H9 (cell line): ENCODE results near the gene CYCS. TPM values are rescaled to one million over a fixed set of nuclear protein-coding genes. Genes with fewer than 3 reads are reported as not detected.

ENCODE experiments used
- DNase-seq: peaks from one replicate; pipeline ENCODE4 v3.0.0-alpha.2; 2017
- H2AFZ ChIP-seq: one replicate; pipeline ENCODE4 v1.6.1; 2013; ENCODE audit warnings: mild to moderate bottlenecking, low read length, control low read depth, moderate library complexity
- H2AK5ac ChIP-seq: 2 replicates; pipeline ENCODE4 v1.6.1; 2013; ENCODE audit warnings: low read length, control low read depth, mixed read lengths; ENCODE audit not compliant: insufficient read length
- H2BK120ac ChIP-seq: one replicate; pipeline ENCODE4 v1.6.1; 2013; ENCODE audit warnings: low read depth, mild to moderate bottlenecking, low read length, control low read depth, inconsistent platforms; ENCODE audit not compliant: poor library complexity, severe bottlenecking
- H2BK12ac ChIP-seq: 2 replicates; pipeline ENCODE4 v1.6.1; 2013; ENCODE audit warnings: low read length, control low read depth, mixed read lengths, low read depth; ENCODE audit not compliant: insufficient read length
- H2BK15ac ChIP-seq: 2 replicates; pipeline ENCODE4 v1.6.1; 2013; ENCODE audit warnings: low read depth, low read length, control low read depth
- H2BK20ac ChIP-seq: one replicate; pipeline ENCODE4 v1.6.1; 2013; ENCODE audit warnings: low read depth, mild to moderate bottlenecking, low read length, control low read depth, inconsistent platforms; ENCODE audit not compliant: poor library complexity, severe bottlenecking
- H2BK5ac ChIP-seq: 2 replicates; pipeline ENCODE4 v1.6.1; 2013; ENCODE audit warnings: low read length, control low read depth, mixed read lengths; ENCODE audit not compliant: insufficient read length
- H3K14ac ChIP-seq: 2 replicates; pipeline ENCODE4 v1.6.1; 2013; ENCODE audit warnings: low read length, control low read depth; ENCODE audit not compliant: insufficient read depth
- H3K18ac ChIP-seq: 2 replicates; pipeline ENCODE4 v1.6.1; 2013; ENCODE audit warnings: low read depth, mild to moderate bottlenecking, mixed read lengths, low read length, control low read depth; ENCODE audit not compliant: insufficient read length
- H3K23ac ChIP-seq: 2 replicates; pipeline ENCODE4 v1.6.1; 2013; ENCODE audit warnings: low read length, control low read depth, mixed read lengths, low read depth; ENCODE audit not compliant: insufficient read length
- H3K23me2 ChIP-seq: 2 replicates; pipeline ENCODE4 v1.6.1; 2013; ENCODE audit warnings: low read depth, mild to moderate bottlenecking, mixed read lengths, low read length, control low read depth; ENCODE audit not compliant: insufficient read length, poor library complexity, severe bottlenecking
- H3K27ac ChIP-seq: 2 replicates; pipeline ENCODE4 v1.5.1; 2013; ENCODE audit warnings: low read length, control low read depth, mixed read lengths, low read depth; ENCODE audit not compliant: insufficient read length
- H3K27me3 ChIP-seq: 2 replicates; pipeline ENCODE4 v1.6.1; 2013; ENCODE audit warnings: low read length, control low read depth, inconsistent platforms; ENCODE audit not compliant: insufficient read depth
- H3K4ac ChIP-seq: 2 replicates; pipeline ENCODE4 v1.6.1; 2013; ENCODE audit warnings: low read depth, mild to moderate bottlenecking, control low read depth, inconsistent platforms, low read length, moderate library complexity
- H3K4me1 ChIP-seq: 2 replicates; pipeline ENCODE4 v1.6.1; 2013; ENCODE audit warnings: low read length, control low read depth, inconsistent platforms; ENCODE audit not compliant: insufficient read depth
- H3K4me2 ChIP-seq: 2 replicates; pipeline ENCODE4 v1.6.1; 2013; ENCODE audit warnings: low read length, control low read depth, mixed read lengths; ENCODE audit not compliant: insufficient read length, insufficient read depth
- H3K56ac ChIP-seq: 2 replicates; pipeline ENCODE4 v1.6.1; 2013; ENCODE audit warnings: low read depth, mild to moderate bottlenecking, mixed read lengths, low read length, control low read depth; ENCODE audit not compliant: insufficient read length
- H3K79me1 ChIP-seq: 2 replicates; pipeline ENCODE4 v1.6.1; 2013; ENCODE audit warnings: low read depth, mild to moderate bottlenecking, moderate library complexity, low read length, control low read depth, inconsistent platforms; ENCODE audit not compliant: insufficient read depth, poor library complexity, severe bottlenecking
- H3K79me2 ChIP-seq: 2 replicates; pipeline ENCODE4 v1.6.1; 2013; ENCODE audit warnings: low read length, control low read depth, inconsistent platforms; ENCODE audit not compliant: insufficient read depth
- H3K9ac ChIP-seq: 2 replicates; pipeline ENCODE4 v1.6.1; 2013; ENCODE audit warnings: low read length, control low read depth, mixed read lengths; ENCODE audit not compliant: insufficient read length; ENCODE audit errors: extremely low read depth
- H3K9me3 ChIP-seq: one replicate; pipeline ENCODE4 v1.6.1; 2013; ENCODE audit warnings: low read depth, low read length, inconsistent platforms; ENCODE audit not compliant: control insufficient read depth
- H3T11ph ChIP-seq: one replicate; pipeline ENCODE4 v1.6.1; 2013; ENCODE audit warnings: mild to moderate bottlenecking, low read length, control low read depth, inconsistent platforms
- H4K20me1 ChIP-seq: one replicate; pipeline ENCODE4 v1.6.1; 2013; ENCODE audit not compliant: control insufficient read depth, insufficient read length, insufficient read depth
- H4K5ac ChIP-seq: 2 replicates; pipeline ENCODE4 v1.6.1; 2013; ENCODE audit warnings: low read depth, mild to moderate bottlenecking, mixed read lengths, low read length, control low read depth; ENCODE audit not compliant: insufficient read length
- H4K8ac ChIP-seq: replicated peaks from 2 replicates; pipeline ENCODE4 v1.6.1; 2013; ENCODE audit warnings: low read length, control low read depth, mixed read lengths, low read depth; ENCODE audit not compliant: insufficient read length
- H4K91ac ChIP-seq: 2 replicates; pipeline ENCODE4 v1.6.1; 2013; ENCODE audit warnings: low read depth, mild to moderate bottlenecking, moderate library complexity, mixed read lengths, low read length, control low read depth; ENCODE audit not compliant: insufficient read length
- H3K27ac Mint-ChIP-seq, 3 experiments: 2 replicates in 2 of 3; 3 replicates in 1 of 3; pipeline ENCODE4 v1.8.0; 2020 to 2021; ENCODE audit warnings: mixed read lengths in 3 of 3, mild to moderate bottlenecking in 1 of 3, moderate library complexity in 1 of 3
- H3K27me3 Mint-ChIP-seq: 2 replicates; pipeline ENCODE4 v1.8.0; 2021; ENCODE audit warnings: low read depth, mild to moderate bottlenecking, moderate library complexity, mixed read lengths
- H3K36me3 Mint-ChIP-seq, 3 experiments: 2 replicates in 2 of 3; 3 replicates in 1 of 3; pipeline ENCODE4 v1.8.0; 2020 to 2021; ENCODE audit warnings: low read depth in 3 of 3, mixed read lengths in 3 of 3; ENCODE audit not compliant: insufficient read depth in 1 of 3
- H3K4me1 Mint-ChIP-seq, 2 experiments: 2 replicates each; pipeline ENCODE4 v1.8.0; 2020; ENCODE audit warnings: mixed read lengths in 2 of 2
- H3K4me3 Mint-ChIP-seq, 2 experiments: 2 replicates in 1 of 2; 3 replicates in 1 of 2; pipeline ENCODE4 v1.8.0; 2020 to 2021; ENCODE audit warnings: mild to moderate bottlenecking in 2 of 2, mixed read lengths in 2 of 2, moderate library complexity in 1 of 2
- H3K9me3 Mint-ChIP-seq, 2 experiments: 2 replicates in 1 of 2; 3 replicates in 1 of 2; pipeline ENCODE4 v1.8.0; 2020; ENCODE audit warnings: mild to moderate bottlenecking in 2 of 2, mixed read lengths in 2 of 2, moderate library complexity in 1 of 2
- CTCF ChIP-seq: fragments of 200-600 bp; sonication (generic); conservative IDR thresholded peaks from 3 replicates; pipeline ENCODE4 v1.8.0; 2021; ENCODE audit warnings: antibody characterized with exemption, mild to moderate bottlenecking
- WGBS: extraction: QIAGEN DNeasy Blood & Tissue Kit; methylation state at CpG from one replicate; pipeline ENCODE4 v1.1.7; 2013; ENCODE audit warnings: missing lambda C conversion rate, low lambda C conversion rate, mixed read lengths; ENCODE audit not compliant: insufficient read length; ENCODE audit errors: extremely low coverage; 5-methylcytosine and 5-hydroxymethylcytosine counted together
- total RNA-seq: library from RNA; stranded (reverse); gene quantifications from 2 replicates; pipeline ENCODE4 v1.2.1, GENCODE V29; 2021

CYCS gene
- total RNA-seq, 1 experiment from 2014 or later, result 209 TPM

GRCh38 chr7:25132430-25132829 lies 7.4 kb upstream of the CYCS start:
- Histone ChIP-seq H2BK12ac (no peak overlapping the region), H3K27ac (no peak overlapping the region), H4K20me1 (no peaks in the 10 kb centered on the region), H2BK15ac (no peak overlapping the region), H3T11ph (no peak overlapping the region), H3K18ac (no peak overlapping the region), H3K23ac (no peak overlapping the region), H2BK20ac (no peak overlapping the region), H3K4me1 (no peaks in the 10 kb centered on the region), H2BK5ac (no peak overlapping the region), H4K8ac (no peak overlapping the region), H2AK5ac (no peak overlapping the region), H4K91ac (no peak overlapping the region), H3K9me3 (no peaks in the 10 kb centered on the region), H3K4me2 (no peak overlapping the region), H3K27me3 (no peaks in the 10 kb centered on the region), H3K56ac (no peak overlapping the region), H3K23me2 (no peaks in the 10 kb centered on the region), H3K4ac (no peak overlapping the region), H3K79me2 (no peaks in the 10 kb centered on the region), H3K14ac (no peak overlapping the region), H2AFZ (no peak overlapping the region), H2BK120ac (no peak overlapping the region), H4K5ac (no peak overlapping the region), H3K79me1 (no peaks in the 10 kb centered on the region), H3K9ac (no peak overlapping the region)
- H3K4me3 Mint-ChIP-seq, result no peak overlapping the region
- H3K27ac Mint-ChIP-seq, result no peak overlapping the region
- no CpG with 5 or more reads among the region's 1 CpG for WGBS
- H3K36me3 Mint-ChIP-seq, result peaks cover 0 to 2% (median 0%) of the 10 kb centered on the region in 3 experiments; a peak in 2 of 7 replicates
- H3K4me1 Mint-ChIP-seq, result peaks cover 8 to 9% of the 10 kb centered on the region in 2 experiments
- DNase-seq, result no peak
- no peak for TF ChIP-seq CTCF
- peaks cover 4 to 5% of the 10 kb centered on the region in 2 experiments; a peak in 1 of 5 replicates for H3K9me3 Mint-ChIP-seq
- peaks cover 7% of the 10 kb centered on the region for H3K27me3 Mint-ChIP-seq
